ENCODE measurements around the gene ABCG2.
"Not testable (repeated sequence)": the region's sequence is repeated elsewhere in the genome, so short reads cannot be mapped to it uniquely, and the experiment has no call there.

ABCG2 gene

DNA sequence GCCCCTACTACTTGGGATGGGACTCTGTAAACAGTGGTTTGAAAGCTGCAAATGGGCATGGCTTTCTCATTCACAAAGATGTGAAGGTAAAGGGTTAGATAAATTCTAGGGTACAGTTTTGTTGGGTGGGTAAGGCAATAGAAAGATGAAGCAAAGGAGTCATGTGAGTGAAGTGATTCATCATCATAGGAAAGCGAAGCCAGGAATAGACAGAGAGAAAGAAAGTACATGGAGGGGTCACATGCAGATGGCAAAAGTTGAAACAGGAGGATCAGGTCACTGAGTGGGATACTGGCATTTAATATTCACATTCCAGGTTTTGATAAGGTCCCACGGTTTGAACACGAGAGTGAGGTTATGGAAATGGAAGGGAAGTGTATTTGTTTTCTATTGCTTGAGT is 8.2 kb upstream of the ABCG2 start:
- DNase-seq (ENCODE audit: low spot score): no peak

DNA sequence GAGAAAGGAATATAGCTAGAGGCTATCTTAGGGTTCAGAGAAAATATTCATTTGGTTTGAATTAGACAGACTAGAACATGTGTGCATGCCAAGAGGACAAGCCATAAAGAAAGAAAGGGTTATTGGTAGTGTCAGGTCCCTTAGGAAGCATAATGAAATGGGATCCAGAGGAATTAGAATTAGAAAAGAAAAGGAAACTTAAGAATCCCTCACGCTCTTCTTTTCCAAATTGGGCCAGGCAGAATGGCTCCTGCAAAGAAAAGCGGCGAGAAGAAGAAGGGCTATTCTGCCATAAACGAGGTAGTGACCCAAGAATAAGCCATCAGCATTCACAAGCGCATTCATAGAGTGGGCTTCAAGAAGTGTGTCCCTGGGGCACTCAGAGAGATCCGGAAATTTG is 4.9 kb upstream of the ABCG2 start:
- no peak for DNase-seq (ENCODE audit: low spot score)

DNA sequence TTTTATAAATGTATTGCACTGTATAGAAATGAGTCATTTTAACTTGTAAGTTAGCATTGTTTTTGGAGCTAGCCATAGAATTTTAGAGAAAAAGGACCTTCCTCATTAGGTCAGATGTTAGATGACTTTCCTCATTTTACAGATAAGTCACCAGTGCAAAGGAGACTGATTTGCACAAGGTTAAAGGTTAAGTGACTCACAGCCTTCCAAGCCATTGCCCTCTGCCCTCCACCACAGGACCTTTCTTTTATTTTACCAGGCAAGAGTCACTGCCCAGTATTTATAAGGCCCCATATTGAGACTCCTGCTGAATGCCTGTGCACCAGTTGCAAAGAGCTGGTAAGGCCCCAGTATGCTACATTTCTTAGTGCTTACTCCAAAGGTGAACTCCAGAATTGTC is 4.2 kb upstream of the ABCG2 start:
- no peak for DNase-seq (ENCODE audit: low spot score)

DNA sequence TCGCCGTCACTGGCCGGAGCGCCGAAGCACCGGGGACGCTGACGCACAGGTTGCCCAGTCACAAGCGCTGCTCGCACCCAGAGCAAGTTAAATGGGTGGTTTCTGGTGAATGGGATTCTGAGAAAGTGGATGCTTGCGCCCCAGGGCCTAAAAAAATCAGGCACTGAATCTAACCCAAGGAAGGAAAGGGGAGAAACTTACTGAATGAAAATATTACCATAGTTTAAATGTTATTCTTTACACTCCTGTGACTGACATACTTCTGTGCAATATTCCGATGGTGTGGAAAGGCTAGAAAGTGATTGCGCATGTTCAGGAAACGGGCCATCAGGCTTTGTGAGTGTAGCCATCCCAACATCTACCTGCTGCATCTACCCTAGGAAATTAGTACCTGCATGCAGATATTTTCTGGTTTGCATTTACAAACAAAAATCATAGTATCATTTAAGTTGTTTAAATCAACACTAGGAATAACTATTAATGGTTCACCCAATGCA is 838 bp upstream of the ABCG2 start:
- DNase-seq (ENCODE audit: low spot score): peak; percentile 62

DNA sequence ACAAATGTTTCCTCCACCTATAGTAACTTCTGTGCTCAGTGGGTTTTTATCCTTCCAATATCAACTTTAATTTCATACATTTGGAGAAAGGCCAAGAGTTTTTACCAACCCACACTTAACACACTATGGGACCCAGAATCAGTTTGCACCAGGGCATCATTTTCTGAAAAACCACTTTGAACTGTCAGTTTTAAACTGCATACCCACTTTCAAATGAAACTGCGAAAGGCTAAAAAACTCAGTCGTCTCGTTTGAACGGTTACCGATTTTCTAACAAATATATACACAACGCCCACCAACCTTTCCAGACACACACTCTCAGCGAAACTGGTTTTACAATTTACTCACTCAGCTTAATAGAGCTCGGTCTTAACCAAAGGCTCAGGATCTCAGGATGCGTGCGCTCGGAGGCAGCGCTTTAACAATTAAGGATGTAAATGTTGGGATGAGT is 376 bp downstream of the ABCG2 start:
- peak; percentile 33 for DNase-seq (ENCODE audit: low spot score)

DNA sequence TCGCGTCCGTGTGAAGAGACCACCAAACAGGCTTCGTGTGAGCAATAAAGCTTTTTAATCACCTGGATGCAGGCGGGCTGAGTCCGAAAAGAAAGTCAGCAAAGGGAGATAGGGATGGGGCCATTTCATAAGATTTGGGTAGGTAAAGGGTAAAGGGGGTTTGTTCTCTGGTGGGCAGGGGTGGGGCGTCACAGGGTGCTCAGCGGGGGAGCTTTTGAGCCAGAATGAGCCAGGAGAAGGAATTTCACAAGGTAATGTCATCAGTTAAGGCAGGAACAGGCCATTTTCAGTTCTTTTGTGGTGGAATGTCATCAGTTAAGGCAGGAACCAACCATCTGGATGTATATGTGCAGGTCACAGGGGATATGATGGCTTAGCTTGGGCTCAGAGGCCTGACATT is 6.1 kb downstream of the ABCG2 start:
- not testable (repeated sequence) for DNase-seq (ENCODE audit: low spot score)

DNA sequence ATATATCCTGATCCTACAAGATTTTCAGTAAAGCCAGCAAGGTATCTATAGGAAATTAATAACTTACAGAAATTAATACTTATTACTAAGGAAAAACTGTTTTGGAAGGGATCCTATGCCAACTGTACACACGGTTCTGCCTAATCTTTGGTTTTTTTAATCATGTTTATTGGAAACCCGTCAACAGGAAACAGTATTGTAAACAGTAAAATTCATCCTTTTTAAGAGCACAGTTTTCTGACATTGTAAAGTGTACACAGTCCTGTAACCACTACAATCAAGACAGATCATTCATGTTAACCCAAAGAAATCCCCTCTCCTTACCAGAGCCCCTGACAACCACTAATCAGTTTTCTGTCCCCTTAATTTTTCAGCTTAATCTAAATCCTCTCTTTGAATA is 9.9 kb downstream of the ABCG2 start:
- DNase-seq (ENCODE audit: low spot score): no peak

DNA sequence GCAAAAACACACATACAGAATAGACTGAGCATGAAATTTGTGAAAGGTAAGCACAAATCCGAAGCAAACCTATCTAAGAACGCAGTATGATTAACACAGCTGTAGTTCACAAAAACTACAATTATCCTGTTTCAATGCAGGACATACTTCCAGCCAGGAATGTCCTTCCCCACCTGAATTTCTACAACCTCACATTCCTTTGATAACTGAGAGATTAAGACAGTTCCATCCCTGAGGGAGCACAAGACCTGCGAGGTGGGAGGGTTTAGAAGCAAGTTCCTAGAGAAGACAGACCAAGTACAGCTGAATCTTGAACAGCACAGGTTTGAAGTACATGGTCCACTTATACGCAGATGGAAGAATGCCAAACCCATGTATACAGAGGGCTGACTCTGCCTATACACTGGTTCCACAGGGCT is 10.6 kb downstream of the ABCG2 start:
- DNase-seq (ENCODE audit: low spot score): no peak

DNA sequence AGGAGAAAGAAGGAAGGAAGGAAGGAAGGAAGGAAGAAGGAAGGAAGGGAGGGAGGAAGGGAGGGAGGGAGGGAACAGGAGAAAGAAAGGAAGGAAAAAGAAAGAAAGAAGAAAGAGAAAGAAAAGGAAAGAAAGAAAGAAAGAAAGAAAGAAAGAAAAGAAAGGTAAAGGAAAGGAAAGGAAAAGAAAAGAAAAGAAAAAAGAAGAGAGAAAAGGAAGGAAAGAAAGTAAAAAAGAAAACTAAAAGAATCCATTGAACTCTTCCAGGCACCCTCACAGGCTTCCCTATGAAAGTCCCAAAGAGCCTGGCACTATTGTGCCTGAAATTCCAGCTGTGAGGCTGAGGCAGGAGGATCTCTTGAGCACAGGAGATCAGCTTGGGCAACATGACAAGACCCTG is 11.5 kb downstream of the ABCG2 start:
- DNase-seq (ENCODE audit: low spot score): no peak

DNA sequence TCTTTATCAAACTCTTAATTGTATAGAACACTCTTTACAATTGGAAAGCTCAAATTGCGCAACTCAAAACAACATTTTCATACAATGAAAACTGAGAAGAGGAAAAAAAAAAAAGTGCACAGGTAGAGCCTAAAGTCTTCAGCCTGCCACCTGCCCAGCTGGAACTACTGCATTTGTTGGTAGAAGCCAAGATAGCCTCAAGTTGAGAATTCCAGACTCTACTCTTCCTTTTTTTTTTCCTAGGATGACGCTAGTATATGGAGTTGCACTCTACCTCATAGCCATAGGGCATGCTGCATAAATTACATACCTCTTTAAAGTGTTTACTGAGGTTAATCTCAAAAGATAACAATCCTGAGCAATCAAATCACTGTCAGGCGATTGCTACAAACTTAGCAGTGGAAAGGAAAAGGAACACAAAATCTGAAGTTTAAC is 13.6 kb downstream of the ABCG2 start:
- DNase-seq (ENCODE audit: low spot score): no peak

DNA sequence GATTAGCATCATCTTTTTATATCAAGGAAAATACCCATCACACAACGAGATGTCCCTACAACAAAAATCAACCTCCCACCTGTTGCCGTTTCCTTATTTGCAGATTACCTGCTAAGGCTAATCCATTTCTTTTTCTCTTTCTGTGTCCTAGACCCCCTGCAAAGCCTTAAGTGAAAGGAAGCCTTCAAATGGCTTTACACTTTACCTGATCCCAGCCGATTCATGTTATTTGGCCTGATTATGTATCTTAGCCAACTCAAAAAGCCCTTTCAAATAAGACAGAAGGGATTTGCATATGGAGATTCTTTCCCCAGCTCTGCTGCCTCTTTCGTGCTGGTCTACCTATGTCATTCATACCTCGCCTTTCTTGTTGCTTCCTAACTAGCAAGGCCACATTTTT is 14.4 kb downstream of the ABCG2 start:
- peak; percentile 18 for DNase-seq (ENCODE audit: low spot score)

DNA sequence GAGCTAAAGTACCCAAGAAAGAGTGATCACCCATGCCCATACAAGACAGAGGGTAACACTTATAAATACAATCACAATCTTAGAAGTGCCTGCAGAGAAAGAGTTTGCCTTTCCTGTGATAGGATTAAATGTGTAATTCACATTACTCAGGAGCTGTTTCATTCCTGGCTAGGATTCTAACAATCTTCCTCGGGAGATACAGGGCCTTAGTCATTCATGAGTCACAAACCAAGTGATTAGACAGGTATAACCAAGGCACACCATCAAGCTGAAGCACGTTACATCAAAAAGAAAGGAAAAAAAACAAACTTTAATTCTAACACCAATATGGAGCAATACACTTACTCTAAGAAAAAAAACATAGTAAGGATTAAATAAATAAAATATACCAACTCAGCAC is 14.9 kb downstream of the ABCG2 start:
- DNase-seq (ENCODE audit: low spot score): no peak

DNA sequence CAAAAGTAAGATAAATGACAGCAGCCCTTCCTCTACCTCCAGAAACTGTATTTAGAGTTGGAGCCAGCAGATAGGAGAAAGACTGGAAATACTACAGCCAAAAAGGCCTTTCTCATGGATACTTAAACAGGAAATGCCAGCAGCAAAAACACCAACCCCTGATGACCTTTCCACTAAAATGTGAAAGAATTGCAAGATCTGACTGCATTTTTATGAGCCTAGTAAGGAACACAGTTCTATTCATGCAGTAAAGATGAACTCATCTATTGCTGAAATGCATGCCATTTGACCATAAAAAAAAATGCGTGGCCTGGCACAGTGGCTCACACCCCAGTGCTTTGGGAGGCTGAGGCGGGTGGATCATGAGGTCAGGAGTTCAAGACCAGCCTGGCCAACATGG is 19.9 kb downstream of the ABCG2 start:
- DNase-seq (ENCODE audit: low spot score): no peak

DNA sequence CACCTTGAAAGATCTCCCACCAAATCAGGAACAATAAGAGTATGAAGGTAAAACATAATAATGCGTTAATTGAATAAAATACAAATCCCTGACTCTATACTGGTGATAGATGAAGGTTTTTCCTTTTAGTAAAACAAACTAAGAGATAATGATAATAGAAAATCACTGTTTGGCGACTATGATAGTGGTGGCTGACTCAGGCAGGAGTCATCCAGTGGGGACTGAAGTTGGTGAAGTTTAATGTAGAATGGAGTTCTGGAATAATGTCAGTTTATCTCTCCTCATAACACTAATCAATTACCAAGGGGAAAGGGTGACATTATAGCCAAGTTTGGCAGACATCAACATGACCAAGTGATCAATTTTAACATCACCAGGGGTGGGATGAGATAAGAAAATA is 21.3 kb downstream of the ABCG2 start:
- no peak for DNase-seq (ENCODE audit: low spot score)

DNA sequence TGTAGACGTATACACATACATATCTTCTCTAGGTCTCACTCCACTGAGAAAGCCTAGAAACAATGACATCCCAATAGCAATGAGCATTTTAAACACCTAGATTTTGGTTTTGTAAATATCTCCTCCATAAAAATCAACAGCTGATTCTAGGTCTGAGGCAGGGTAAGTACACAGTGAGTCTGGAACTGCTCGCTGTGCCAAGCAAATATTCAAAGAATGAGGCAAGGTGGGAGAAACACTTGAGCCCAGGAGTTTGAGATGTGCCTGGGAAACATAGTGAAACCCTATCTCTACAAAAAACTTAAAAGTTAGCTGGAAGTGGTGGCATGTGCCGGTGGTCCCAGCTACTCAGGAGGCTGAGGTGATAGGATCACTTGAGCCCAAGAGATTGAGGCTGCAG is 22.2 kb downstream of the ABCG2 start:
- no peak for DNase-seq (ENCODE audit: low spot score)

DNA sequence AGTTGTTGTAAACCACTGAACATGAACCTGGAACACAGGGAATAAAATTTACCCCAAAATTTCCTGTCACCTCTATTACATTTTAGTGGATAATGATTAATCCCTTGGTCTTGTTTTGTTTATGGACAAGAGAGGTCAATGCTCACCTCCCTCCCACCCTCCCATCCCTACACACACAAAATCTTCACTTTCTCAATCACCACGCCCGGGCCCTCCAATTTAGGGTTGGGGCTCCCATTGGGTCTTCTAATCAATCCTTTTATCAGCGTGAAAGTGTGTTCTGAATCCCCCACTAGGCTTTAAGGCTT is 23.1 kb downstream of the ABCG2 start:
- no peak for DNase-seq (ENCODE audit: low spot score)

DNA sequence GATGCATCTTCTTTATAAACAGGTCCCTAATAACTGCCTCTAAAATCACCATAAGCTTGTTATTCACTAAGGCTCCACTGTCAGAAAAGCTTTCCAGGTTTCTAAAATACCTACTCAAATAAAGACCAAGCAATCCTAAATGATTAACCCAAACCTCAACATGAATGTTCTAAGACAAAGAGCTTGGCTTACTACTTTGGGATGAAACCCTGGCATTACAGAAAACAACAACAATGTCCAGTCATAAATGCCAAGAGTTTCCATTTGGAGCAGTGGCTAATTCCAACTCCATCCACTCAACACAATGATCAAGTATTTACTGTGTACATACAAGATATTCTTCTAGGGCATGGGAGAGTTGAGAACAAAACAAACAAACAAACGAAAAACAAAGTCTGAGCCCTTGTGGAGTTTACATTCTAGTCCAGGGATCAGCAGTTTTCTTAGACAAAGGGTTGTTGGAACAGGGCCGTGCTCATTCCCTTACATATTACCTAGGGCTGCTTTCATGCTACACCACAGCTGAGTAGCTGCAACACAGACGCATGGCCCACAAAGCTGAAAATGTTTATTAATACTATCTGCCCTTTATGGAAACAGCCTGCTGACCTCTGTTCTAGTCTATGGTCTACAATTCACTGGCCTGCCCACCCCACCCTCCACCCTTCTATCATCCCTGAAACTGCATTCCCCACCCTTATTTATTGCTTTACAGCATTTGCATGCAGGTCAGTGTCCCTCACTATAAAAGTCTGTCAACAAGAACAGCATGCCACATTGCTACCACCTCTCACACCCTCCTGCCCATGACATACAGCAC is 23.7 kb downstream of the ABCG2 start:
- DNase-seq (ENCODE audit: low spot score): no peak

DNA sequence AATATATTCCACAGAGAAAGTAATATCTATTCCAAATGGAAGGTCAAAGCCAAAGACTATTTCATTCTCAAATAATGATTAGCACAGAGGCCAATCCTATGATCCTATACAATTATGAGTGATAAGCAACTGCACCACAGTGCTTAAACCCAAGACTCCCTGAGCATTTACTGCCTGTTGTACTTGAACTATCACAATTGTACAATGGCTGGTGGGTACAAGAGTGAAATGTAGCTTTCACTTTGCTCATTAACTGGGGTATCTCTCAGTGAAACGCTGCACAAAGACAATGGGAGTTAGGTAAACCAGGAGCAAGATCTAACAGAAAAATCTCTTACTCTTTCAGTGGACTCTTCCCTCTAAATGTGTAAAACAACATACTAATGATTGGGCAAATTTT is 24.3 kb downstream of the ABCG2 start:
- no peak for DNase-seq (ENCODE audit: low spot score)

DNA sequence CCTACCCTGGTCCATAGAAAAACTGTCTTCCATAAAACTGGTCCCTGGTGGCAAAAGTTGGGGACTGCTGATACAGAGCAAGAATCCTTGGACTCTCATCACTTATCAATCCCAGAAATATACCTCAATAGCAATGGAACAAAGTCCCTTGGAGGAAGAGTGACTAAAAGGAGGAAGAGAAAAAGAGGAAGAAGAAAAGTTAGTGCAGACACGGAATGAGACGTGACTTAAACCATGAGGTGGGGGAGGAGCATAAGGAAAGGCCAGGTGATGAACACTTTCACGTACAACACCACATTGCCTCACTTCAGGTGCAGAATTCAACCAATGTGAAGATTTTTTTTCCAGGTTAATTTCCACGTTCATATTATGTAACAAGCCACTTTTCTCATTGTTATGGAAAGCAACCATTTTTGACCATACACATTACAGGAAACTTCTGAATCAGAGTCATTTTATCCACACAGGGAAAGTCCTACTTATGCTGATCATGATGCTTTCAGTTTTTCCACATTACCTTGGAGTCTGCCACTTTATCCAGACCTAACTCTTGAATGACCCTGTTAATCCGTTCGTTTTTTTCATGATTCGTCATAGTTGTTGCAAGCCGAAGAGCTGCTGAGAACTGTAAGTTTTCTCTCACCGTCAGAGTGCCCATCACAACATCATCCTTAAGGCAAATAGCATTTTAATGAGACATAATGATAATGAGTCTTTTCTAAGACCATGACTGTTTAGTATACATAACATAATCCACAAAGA is 27.7 kb downstream of the ABCG2 start:
- DNase-seq (ENCODE audit: low spot score): no peak

DNA sequence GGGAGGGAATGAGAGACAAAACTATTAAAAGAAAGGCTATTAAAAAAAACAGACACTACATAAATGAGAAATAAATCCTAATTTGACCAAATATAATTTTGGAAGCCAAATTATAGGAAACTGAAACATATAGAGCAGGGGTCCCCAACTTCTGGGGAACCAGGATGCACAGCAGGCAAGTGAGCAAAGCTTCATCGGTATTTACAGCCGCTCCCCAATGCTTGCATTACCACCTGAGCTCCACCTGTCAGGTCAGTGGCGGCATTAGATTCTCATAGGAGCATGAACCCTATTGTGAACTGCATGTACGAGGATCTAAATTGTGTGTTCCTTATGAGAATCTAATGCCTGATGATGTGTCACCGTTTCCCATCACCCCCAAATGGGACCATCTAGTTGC is 28.4 kb downstream of the ABCG2 start:
- DNase-seq (ENCODE audit: low spot score): no peak

DNA sequence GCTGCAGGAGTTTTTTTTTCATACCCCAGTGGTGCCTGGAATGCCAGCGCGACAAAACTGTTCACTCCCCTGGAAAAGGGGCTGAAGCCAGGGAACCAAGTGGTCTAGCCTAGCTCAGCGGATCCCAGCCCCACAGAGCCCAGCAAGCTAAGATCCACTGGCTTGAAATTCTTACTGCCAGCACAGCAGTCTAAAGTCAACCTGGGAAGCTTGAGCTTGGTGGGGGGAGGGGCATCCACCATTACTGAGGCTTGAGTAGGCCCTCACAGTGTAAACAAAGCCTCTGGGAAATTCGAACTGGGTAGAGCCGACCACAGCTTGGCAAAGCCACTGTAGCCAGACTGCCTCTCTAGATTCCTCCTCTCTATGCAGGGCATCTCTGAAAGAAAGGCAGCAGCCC is 36.2 kb downstream of the ABCG2 start:
- not testable (repeated sequence) for DNase-seq (ENCODE audit: low spot score)

DNA sequence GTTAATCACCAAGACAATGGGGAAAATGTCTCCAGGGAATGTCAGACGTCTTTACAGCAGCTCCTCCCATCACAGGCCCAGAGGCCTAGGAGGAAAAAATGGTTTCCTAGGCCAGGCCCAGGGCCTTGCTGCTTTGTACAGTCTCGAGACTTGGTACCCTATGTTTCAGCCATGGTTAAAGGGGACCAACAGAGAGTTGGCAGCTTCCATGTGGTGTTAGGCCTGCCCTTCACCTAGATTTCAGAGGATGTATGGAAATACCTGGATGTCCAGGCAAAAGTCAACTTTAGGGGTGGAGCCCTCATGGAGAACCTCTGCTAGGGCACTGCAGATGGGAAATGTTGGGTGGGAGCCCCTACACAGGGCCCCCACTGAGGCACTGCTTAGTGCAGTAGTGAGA is 38.5 kb downstream of the ABCG2 start:
- DNase-seq (ENCODE audit: low spot score): no peak

DNA sequence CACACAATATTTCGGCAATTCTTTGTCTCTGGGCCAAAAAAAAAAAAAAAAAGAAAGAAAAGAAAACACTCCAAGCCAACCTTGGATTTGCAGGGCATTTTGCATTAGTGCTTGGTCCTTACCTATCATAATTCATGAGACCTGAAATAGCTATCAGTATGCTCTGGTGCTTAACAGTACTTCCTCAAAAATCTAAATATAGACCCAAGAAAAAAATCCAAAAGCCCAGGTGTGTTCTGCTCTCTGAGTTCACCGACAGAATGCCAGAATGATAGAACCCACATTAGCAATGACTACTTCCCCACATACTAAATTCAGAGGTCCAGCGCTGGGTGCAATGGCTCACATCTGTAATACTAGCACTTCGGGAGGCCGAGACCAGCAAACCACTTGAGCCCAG is 42.9 kb downstream of the ABCG2 start:
- no peak for DNase-seq (ENCODE audit: low spot score)

DNA sequence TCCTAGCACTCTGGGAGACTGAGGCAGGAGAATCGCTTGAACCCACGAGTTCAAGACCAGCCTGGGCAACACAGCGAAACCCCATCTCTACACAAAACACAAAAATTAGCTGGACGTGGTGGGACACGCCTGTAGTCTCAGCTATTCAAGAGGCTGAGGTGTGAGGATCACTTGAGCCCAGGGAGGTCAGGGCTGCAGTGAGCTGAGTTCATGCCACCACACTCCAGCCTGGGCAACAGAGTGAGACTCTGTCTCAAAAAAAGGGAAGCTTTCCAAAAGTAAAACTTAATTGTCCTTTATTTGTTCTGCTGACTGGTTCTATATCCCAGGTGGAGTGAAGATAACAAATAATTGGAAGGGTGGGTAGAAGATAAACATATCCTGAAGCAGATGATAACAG is 45.6 kb downstream of the ABCG2 start:
- DNase-seq (ENCODE audit: low spot score): no peak

Measured in iPS-NIHi11 (cell line).